Amniotic stem cell (primary cell): ENCODE data around the gene SLC25A4.
"Not testable (repeated sequence)": the region's sequence is repeated elsewhere in the genome, so short reads cannot be mapped to it uniquely, and the experiment has no call there.

Source experiments
- DNase-seq: peaks from one replicate; lab custom pipeline; 2025; lab: John Stamatoyannopoulos, UW

SLC25A4 gene

DNA sequence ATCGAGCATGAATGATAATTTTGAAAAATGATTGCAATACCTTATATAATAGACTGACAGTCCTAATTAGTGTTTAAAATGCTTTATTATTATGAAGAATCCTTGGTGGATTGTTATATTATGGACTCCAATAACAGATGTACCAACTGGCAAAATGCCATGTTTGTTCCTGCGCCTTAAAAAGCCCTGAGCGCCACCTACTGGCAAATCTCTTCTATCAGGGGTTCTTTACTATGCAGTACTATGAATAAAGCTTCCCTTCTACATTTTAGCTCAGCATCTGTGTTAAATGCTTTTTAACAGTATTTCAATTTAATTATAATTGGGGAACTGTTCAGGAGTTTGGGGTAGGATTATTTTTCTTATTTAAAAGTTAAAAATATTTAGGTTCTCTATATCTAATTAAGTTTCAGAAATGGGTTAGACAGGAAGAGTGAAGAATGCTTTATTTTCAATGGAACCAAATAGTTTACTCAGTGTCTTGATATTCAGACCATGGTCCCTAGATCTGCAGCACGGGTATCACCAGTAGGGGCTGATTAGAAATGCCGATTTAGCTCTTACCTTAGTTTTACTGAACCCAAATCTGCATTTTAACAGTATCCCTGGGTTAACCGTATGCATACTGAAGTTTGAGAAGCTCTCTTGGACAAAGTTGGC is 40.7 kb downstream of the SLC25A4 start:
- DNase-seq = peak; percentile 90

DNA sequence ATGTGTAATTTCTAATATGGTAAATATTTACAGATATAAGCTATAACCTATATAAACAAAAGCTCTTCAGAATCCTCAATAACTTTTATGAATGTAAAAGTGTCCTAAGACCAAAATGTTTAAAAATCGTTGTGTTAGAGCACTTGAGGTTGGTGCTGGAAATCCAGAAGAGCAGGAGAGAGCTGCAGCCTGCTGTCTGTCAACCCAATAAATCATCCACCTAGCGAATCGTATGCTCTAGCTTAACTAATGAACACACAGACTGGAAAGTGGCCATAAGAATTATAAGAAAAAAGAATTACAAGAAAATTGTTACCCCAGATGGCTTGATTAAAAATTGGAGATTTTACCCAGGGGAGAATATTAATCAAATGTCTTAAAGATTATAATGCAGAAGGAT is 43.7 kb downstream of the SLC25A4 start:
- no peak for DNase-seq

DNA sequence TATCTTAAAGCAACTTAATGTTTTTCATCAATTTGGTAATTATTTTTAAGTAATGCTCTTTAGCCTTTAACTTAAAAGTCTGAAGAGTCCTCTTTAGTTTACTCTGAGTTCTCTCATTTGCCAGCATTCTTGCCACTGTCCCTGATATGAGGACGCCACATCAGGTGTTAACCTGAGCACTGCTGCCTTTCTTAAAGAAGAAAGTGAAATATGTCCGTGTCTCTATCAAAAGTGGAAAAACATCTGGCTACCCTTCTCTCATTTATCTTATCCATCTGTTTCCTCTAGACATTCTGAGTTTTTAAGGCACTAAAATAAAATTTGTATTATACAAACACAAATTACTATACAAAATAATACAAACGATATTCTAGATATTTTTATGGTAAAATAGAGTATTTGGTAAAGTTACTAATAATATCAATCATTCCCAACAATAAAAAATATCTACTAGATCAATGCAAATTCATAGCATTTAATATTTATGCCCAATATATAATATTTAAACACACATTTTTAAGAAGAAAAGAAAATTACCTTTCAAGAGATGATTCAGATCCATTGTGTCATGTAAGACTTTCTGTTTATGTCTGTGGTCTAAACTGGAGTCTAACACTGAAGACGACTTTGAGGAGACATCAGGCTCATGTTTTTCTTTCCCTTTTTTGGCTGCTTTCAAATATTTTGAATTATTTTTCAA is 46.7 kb downstream of the SLC25A4 start:
- DNase-seq = no peak

DNA sequence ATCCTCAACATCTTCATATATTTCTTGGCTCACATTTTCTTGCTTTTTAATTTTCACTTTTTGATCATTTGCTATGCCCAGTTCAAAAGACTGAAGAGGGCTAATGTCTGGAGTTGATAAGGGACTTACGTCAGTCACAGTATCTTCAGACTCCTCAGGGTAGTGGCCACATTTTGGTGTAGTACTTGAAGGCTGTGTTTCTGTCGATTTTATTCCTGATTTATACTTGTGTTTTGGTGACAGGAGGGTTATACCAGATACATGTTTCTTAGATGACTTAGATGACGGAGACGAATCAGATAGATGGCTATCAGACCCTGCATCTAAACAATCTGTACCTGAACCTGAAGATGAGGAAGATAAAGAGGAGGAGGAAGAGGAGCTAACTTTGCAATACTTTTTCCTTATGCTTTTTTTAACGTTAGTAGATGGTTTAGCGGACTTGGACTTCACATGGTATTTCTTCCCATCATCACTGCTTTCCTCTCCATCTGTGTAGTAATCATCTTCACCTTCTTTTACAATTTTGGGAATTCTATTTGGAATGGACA is 47.3 kb downstream of the SLC25A4 start:
- no peak for DNase-seq

DNA sequence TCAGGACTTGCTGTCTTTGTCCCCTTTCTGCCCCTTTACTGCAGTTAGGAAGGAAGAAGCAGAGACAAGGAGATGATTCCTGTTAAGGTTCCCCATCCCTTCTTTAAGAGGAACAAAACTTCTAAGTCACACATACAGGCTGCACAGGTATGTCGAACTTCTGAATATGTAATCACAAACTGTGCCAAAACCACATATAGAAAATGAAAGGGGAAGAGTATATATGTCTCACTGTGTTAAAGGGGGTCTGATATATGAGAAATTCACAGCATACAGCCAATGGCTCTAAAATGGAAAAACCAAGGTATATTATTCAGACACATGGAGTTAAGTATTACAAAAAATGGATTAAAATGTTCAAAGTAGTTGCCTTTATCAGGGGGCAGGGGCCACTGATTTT is 49.0 kb downstream of the SLC25A4 start:
- no peak for DNase-seq

DNA sequence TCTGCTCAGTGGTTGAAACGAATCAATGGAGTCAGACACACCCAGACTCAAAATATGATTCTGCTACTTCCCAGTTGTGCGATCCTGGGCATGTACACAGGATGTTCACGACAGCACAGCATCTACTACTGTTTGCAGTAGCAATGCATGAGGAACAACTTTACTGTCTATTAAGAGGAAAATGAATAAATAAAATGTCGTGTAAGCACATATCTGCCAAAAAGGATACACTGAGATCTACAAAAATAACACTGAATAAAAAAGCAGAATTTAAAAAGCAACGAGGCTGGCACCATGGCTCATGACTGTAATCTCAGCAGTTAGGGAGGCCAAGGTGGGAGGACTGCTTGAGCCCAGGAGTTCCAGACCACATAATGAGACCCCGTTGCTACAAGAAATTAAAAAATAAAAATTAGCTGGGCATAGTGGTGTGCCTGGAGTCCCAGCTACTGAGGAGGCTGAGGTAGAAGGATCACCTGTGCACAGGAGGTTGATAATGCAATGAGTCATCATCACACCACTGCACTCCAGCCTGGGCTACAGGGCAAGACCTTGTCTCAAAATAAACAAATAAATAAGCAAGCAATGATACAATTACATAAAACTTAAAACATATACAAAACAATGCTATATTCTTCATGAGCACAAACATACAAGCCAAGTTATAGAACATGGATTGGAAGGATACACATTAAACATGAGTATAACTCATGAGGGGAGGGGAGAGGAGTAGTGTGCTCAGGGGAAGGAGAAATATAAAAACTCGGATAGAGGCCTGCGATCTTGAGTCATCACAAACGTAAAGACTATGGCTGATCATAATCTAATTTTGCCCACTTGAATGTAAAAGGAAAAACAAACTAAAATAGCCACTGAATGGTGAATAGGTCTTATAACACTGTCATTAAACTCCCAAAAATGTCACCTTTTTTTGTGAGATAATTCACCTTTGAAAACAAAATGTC is 52.1 kb downstream of the SLC25A4 start:
- DNase-seq = no peak

DNA sequence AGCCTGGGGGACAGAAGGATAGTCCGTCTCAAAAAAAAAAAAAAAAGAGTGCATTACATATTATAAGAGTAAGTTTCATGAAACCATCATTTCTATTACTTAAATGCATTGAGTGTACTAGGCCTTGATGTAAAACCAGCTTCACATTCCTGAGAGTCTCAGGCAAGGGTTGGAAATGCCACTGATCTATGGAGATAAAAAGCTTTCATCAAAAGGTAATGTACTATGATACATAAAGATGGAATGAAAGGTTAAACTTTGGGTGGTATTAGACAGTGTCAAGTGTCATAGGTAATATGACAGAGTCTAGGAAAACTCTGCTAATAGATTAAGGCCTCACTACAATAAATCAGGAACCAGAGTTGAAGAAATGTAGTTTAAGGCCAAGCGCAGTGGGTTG is 53.4 kb downstream of the SLC25A4 start:
- DNase-seq = no peak

DNA sequence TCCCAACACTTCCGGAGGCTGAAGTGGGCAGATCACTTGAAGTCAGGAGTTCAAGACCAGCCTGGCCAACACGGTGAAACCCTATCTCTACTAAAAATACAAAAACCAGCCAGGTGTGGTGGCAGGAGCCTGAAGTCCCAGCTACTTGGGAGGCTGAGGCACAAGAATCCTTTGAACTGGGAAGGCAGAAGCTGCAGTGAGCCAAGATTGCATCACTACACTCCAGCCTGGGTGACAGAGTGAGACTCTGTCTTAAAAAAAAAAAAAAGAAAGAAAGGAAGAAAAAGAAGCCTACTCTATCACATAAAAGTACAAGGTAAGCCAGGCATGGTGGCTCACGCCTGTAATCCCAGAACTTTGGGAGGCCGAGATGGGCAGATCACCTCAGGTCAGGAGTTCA is 55.1 kb downstream of the SLC25A4 start:
- DNase-seq = not testable (repeated sequence)
